ENCODE results near the gene CDH4.

Gene CDH4

DNA sequence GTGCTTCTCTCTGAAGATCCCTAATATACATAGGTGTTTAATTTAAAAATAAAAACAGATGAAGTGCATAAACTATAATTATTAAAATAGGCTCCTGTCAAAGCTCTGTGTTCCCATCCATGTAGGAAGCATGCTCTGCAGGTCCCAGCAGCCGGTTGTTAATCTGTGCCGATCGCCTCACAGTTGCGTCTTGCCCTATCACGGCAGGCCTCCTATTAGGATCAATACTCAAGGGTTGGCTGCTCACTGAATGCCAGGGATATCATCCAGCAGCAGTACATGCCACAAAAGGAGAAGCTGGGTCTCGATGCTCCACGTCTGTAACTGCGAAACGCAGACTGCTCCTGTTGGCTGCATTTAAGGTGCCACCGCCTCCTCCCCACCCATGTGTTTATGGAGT, 369.8 kb downstream of the CDH4 start:
- no peak for DNase-seq

DNA sequence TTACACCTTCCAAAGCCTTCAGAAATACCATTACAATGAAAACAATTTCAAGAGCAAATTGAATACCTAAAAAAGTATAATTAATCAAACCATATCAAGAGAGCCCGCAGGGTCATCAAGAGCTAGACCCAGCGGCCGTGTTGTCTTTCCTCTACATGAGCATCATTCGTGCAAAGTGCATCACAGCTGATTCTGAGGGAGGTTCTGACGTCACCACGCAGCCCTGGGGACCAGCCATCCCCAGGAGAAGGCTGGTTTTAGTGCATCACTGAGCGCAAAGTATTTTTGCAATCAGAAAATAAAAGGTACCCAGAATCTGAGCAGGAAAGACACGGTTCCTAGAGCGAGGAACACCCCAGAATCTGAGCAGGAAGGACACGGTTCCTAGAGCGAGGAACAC, 371.4 kb downstream of the CDH4 start:
- no peak for DNase-seq

DNA sequence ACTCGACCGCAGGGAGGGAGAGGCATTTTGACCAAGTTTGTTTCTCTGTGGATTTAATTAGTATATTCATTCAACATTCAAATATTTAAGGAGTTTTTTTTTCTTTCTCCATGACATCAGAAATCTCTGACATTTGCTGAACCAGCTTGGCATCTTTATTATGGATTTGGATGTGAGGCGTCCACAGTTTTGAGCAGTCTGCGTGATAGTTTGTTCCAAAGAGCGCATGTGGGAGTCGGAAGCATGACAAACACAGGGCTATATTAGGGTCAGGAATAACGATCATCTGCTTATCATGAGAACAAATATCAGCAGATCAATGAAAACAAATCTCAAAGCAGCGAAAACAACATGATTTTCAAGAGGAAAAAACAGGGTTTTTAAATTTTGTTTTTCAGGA, 373.2 kb downstream of the CDH4 start:
- DNase-seq = no peak

DNA sequence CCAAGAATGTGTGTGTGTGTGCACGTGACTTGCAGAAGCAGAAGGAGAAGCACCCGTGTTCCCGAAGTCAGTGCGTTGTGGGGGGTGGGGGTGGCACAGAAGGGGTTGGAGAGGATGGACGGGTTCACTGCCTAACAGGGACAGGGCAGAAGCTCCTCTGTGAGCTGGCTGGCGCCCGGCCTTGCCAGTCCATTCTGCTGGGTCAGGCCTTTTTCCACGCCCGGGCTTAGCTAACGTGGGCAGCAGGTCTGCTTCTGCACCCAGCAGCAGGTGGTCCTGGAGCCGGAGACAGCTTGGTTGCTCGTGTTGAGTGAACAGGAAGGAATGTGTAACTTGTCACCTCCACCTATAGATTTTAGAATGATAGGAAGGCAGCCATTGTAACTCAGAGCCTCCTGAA, 374.4 kb downstream of the CDH4 start:
- DNase-seq = no peak

DNA sequence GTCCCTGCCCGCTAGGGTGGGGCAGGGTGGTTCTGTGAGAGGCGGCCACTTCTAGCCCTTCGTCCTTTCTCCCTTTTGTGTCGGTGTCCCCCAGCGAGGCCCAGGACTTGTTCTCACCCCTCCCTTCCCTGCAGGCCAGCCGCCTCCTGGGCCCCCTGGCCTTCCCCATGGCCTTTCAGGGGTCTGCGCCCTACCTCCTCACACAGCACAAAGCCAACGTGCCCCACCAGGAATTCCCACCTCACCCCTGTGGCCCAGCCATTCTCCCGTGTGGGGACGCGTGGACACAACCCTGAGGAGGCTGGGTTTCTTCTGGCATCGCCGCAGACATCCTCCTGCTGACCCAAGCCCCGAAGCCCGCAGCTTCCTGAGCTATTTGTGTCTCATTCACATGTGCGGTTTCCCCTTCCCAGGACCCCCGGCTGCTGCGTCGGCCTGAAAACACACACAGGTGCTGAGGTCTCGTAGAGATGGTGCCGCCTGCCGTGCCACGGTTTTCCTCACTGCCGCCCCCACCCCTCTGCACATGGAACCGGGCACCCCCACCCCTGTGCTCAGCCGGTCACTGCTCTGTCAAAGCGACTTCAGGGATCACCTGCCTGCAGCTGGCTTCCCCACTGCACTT, 375.8 kb downstream of the CDH4 start:
- DNase-seq = no peak

DNA sequence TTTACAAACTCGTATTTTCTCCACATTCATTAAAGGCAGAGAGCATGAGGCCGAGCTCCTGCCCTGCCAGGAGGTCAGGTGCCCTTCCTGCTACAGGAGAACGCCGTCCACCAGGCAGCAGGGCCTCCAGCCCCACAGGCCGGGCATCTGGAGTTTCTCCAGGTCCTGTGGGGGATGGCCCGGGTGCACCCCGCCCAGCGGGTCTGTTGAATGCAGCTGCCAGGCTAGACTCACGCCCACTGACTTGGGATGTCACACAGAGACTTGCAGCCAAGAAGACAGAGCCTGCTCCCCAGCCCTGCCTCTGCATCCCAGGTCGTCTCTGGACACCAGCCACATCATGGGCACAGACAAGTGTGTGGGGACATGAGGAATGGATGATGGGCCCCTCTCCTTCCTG, 376.4 kb downstream of the CDH4 start:
- no peak for DNase-seq

DNA sequence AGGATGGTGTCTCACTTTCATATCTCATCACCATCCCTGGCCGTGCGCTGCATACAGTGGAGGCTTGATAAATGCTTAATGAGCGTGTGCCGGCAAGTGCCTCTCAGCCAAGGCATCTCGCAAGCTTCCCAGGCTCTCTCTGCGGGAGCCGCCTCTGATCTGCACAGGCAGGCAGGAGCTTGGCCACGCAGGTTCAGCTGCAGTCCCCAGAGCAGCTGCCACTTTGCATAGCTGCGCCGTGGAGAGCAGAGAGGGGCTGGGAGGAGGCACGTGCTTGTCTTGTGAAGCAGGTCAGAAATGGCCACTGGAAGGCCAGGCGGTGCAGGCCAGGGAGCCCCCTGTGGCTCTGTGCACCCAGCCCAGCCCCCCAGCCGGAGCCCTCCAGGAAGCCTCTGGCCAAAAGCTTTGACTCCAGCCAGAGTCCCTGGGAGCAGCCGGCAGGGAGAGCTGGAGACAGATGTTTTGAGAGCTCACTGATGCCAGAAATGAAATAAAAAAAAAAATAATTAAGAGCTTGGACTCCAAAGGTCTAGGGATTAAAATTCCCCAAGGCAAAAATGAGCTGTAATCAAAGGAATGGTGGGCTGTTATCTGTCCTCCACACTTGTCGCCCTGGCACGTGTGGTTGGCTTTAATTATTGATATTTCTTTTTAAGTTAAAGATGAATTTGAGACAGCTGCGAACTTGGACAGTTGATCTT, 377.0 kb downstream of the CDH4 start:
- DNase-seq = no peak

DNA sequence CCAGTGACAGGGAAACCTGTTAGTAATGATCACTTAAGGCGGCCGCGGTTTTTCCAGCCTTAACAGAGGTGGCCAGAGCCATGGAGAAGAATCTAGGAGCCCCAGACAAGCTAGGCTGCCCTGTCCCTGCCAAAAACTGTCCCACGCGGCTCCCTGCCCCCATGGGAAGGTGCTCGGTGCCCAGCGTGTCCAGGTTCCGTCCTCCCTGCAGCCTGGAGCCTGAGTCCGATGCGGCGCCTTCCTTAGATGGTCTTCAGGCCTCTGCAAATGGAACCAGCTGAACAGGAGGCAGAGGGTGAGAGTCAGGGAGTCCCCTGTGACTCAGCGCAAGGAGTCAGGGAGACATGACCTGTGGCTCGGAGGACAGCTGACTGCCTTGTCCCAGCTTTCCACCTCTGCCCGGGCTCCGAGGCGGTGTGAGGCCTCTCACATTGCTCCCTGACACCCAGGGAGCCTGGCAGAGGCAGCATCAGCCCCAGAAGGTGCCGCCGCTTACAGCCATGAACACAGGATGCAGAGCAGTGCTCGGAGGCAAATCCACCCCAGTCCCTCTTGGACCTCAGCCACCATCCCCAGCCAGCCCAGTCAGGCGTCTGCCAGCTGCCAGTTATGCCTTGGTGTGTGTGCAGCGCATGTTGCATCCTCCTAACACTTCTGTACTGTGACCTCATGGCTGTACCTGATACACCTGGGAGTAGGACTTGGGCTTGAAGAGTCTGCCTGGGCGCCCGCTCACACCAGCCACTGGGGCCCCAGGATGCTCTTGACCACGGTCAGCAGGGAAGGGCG, 377.7 kb downstream of the CDH4 start:
- no peak for DNase-seq

DNA sequence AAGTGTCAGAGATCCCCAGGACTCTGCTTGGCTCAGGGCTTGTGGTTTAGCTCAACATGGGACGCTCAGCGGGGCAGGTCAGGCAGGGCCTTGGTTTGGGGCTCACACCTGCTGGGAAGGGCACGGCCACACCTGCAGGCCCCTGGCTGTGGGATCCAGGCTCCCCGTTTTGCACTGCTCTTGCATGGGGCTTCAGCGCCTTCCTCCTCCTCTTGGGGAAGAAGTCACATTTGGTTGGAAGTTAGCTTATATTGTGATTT, 378.3 kb downstream of the CDH4 start:
- DNase-seq = no peak

DNA sequence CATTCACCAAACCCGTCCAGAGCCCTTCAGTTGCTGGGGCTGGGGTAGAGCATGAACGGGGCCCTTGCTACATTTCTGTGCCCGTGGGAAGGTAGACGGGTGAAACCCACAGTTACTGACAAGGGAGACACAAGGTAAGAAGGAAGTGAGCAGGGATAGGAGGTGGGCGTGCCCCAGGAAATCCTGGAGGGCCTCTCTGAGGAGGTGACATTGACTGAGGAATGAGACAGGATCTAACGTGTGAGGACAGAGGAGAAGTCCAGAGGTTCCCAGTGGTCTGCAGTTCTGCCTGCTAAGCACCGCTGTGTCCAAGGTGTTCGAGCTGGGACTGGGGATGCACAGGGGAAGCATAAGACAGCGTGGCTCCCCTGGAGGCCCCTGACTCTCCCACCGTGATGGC, 378.8 kb downstream of the CDH4 start:
- no peak for DNase-seq

DNA sequence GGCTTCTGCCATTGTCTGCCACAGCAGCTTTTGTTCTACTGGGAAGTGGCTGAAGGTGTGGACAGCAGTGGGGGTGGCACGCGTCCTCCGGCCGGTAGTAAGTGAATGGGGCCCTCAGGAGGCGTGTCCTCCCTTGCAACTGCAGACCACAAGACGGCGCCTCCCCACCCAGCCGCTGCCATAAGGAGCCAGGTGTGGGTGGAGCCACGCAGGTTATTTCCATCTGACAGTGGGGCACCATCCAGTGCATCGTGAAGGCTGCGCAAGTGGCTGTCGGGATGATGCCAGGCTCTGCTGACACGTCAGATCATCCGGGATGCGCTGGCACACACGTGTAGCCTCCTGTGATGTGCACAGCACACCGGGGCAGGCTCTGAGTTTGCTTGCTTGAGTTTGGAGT, 379.7 kb downstream of the CDH4 start:
- no peak for DNase-seq

DNA sequence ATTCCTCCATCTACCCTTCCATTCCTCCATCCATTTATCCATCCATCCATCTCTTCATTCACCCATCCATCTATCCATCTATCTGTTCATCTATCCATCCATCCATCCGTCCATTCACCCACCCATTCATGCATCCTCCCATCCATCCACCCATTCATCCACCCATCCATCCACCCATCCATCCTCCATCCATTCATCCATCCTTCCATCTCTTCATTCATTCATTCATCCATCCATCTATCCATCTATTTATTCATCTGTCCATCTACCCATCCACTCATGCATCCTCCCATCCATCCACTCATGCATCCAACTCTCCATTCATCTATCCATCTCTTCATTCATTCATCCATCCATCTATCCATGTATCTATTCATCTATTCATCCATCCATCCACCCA, 380.9 kb downstream of the CDH4 start:
- no peak for DNase-seq

DNA sequence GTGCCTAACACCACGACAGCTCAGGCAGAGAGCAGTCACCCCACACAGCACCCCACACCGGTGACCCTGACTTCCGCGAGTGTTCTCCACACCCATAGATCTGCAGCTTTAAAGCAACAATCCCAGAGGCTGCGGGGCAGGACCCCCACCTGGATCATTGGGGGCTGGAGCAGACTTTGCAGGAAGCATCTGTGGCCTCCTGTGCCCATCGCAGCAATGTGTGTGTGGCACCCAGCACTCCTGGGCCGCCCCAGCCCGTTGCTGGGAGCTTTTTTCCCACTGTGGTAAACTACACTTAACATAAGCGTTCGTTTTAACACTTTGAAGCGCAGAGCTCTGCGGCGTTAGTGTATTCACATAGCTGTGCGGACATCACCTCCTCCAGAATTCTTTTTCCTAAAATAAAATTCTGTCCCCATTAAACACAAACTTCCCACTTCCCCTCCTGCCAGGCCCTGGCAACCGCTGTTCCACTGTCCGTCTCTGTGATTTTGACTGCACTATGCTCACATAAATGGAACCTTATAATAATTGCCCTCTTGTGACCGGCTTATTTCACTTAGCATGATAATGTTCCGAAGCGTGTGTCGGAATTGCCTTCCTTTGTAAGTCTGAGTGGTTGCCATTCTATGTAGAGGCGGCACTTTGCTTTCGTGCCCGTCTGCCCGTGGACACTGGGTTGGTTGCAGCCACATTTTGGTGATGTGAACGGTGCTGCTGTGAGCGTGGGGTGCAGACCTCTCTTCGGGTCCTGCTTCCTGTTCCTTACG, 382.5 kb downstream of the CDH4 start:
- DNase-seq = no peak

DNA sequence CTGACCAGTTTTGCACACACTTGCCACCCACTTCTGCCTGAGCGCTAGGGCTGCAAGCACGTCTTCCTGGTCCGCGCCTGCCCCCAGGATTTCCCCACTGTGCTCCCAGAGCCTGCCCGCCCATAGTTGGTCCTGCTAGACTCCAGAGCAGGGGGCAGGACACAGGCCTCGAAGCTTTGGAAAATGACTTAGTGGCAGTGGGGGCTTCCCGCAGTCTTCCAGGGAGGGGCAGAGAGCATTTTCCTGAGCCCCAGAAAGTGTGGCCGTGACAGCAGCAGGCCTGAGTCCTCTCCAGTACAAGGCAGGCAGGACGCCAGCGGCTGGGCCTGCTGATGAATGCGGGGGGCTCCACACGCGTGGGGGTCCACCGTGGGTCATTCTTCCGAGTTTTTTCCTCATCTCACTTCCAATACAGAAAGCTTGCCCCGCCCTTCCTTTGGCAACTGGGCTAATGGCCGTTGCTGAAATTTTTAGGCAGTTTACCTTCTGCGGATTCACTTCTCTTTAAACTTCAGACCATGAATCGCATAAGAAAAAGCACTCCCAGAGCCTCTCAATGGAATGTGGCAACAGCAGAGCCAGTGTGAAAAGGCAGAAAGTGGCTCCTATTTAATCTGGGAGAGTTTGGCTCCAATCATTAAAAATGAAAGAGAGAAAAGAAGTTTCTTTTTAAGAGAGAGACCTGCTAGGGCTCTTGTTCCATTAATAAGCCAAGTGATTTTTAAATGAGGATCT, 383.8 kb downstream of the CDH4 start:
- no peak for DNase-seq

DNA sequence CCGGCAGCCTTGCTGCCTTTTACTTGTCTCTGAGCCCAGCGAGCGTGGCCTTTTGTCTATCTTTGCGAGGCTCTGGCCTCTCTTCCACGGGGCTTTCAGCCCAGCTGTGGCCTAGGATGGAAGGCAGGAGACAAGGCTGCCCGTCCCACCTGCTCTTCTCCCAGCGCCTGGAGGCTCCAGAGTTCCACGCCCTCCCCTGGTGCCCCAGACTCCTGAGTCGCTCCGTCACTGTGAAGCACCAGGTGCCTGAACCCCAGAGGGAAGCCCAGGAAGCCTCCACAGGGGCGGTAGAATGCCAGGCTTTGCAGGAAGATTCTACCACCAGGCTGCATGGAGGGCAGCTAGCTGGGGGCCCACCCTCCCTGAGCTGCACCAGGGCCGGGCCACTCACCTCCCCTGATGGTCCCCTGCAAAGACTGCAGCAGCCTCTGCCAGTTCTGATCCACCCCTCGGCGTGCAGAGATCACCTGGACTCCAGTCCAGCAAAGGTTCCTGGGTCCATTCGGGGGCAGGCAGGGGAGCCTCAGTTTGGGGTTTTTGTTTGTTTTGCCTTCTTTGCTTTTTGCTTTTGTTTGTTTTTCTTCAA, 384.6 kb downstream of the CDH4 start:
- no peak for DNase-seq

DNA sequence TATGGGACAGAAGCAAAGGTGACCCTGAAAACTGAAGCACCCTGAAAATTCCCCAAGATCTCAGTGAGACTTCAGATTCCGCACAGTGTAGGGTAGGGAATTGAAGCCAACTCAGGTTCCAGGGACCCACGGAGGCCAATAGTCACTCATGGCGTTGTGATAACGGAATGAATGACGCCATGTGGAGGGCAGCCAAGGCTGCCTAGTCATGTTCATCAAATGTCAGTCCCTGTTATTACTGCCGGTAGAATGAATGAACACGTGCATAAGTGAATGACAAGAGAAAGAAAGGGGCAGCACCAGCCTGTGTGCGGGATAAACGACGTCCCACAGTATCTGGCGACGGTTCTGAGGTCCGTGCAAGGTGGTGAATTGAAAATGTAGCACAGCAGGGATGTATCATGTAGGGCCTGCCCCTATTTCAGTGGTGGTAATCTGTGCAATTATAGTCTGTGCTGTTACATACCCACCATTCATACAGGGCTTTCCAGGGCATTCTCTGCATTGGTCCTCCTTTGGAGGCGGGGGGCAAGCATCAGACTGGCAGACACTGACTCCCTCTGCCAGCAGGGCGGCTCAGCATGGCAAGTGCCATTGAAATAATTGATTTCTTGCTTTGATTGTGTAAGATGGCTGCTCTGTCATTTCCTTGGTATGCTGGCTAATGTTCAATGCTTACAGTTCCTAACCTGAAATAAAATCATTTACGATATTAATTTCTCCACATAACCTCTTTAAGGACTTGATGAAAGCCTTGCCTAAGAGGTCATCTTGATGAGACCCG, 386.9 kb downstream of the CDH4 start:
- DNase-seq = no peak

DNA sequence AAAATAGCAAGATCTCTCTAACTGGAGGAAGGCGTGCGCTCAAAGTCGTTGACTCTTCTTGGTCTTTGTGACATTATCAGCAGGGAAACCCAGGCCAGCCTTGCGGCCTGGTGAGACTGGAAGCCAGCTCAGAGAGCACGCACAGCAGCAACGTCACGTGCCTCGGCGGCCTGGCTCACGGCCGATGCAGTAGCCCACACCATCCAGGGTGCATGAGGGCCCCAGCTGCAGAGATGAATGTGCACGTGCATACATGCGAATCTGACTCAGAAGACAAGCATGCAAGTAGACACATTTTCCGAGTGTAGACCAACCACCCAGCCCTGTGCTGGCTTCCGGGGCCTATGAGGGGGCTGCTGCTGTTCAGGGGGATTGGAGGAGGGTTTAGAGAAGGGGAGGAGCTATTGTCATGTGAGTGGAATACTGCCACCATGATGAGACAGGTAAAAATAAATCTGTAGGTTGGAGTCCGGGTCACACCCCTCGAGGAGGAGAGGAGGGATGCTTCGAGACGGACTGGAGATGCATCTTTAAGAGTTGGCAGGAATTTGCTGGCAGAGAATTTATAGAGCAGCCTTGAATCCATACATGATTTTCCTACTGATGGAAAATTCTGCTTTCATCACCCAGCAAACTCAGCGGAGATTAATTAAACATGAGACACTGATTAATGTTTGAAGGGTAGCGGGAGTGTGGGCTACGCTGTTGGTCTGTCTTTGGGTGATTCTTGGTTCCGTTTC, 388.2 kb downstream of the CDH4 start:
- no peak for DNase-seq

DNA sequence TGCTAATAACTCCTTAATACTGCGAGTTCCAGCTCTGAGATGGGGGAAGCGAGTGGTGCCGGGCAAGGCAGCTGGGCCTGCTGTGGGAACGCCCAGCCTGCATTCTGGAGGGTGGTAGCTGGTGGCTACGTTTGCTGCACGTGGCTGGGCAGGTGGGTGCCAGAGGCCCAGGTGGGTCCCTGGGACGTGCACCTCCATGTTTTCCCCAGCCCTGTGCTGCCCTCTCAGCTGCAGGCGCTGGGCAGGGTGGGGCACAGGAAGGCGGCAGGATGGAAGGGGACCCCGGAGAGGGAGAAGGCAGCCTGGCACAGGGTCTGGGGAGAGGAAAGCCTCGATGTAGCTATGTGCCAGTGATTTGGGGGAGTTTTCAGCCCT, 388.8 kb downstream of the CDH4 start:
- no peak for DNase-seq

DNA sequence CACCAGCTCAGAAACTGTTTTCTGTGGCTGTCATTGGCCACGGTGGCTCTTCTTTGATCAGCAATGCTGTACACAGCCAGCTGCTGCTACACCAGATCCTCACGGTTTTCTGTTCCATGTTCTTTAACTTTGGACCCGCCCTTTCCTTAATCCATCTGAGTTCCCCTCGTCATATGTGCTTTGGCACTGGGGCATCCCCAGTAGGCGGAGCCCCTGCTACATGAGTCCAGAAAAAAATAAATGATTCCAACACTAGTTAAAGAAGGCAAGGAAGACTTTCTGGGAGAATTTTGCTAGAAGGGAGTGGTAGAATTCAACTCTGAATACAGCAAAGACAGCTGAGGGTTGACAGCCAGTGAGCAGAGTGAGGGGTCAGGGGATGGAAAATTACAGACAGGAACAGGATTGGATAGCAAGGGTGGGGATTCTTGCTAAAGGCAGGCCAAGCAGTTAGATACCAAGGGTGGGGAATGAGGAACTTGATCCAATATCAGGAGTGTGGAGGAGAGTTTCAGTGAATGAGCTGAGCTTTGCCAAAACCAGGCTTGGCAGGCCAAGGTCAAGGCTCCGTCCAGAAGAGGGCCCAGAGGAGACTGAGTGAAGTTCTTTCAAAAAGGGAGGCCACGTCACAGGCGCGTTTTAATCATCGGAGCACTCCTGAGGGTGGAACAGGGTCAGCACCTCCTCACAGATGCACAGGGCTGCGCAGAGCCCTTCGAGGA, 391.8 kb downstream of the CDH4 start:
- DNase-seq = no peak

DNA sequence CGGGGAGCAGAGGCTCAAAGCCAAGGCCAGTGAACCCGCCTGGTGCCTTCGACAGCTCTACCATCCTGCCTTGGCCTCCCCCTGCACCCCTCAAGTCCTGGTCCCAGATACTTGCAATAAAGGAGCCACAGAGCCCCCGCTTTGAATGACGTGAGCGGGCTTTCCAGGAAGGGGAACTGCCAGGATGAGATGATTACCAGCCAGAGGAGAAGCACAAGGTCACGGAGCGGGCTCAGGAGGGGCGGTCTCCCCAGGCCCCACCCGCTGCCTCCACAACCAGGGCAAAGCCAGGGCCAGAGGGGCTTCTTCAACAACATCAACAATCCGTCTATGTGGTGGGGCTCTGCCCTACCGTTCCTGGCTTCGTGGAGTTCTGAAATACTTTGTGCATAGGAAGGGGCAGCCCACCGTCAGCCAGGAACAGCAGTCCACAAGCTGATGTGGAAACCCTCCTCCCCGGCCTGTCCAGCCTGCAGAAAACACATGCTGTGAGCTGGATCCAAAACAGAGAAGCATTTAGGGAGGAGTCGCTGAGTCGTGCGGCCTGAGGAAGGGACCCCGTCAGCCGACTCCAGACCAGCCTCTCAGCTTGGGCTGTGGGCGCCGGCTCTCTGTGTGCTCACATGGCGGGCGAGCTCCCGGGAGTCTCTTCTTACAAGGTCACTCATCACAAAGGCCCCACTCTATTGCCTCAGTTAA, 392.5 kb downstream of the CDH4 start:
- DNase-seq = no peak

Measured in activated CD8-positive, alpha-beta memory T cell treated with anti-CD3 and anti-CD28 coated beads for 24 hours (primary cell).